Activated CD4-positive, alpha-beta T cell treated with anti-CD3 and anti-CD28 coated beads, Interleukin-2, amount 50 U/mL, for 16 hours (primary cell): ENCODE data around the gene PML.

Source experiments
- DNase-seq: peaks from one replicate; pipeline ENCODE4 v3.0.0-alpha.2; 2020

The PML gene

GRCh38 chr15:73986776-73987056 is 7.8 kb upstream of the PML start:
- no peak for DNase-seq

GRCh38 chr15:73987250-73987649 is 7.3 kb upstream of the PML start:
- no peak for DNase-seq

GRCh38 chr15:73987681-73988444 is 6.7 kb upstream of the PML start:
- no peak for DNase-seq

- no peak for DNase-seq
Observed at GRCh38 chr15:73988445-73988969, 6.0 kb upstream of the PML start.

GRCh38 chr15:73989001-73989798 is 5.3 kb upstream of the PML start:
- DNase-seq, result no peak

- DNase-seq, result no peak
Observed at GRCh38 chr15:73990250-73991005, 4.1 kb upstream of the PML start.

GRCh38 chr15:73991260-73991659 is 3.3 kb upstream of the PML start:
- DNase-seq, result no peak

DNA sequence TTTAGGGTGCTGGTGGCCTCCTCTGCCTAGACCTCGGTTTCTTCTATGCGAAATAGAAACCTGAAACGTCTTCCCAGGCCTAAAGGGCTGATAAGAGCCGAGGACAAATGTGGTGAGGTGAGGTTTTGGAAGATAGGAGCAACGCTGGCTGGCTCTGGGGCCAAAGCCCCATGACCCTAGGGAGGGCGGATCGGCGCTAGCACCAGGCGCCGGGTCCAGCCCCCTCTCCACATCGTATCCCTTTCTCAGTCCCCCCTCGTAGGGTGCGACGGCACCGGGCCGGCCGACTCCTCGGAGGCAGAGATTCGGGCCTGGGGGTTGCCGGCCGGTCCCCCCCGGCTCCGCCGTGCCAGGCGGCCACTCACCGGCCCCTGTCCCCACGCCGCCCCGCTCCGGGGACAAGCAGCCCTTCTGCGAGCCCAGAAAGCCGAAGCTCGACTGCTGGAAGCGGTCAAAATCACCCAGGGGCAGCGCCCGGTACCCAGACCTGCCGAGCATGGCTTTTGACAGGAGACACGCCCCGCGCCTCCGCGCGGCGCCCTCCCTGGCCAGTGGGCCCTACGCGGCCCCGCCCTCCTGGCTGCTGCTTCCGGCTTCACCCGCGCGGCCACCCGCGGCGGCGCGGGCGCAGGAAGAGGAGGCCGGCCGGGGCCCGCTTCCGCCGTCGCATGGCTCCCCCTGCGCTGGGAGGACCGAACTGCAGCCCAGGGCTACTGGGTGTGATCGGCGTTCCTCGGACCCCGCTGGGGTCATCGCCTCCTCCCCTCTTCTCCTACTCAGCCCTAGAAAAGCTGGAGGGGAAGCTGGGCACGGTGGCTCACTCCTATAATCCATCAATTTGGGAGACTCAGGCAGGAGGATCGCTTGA is 2.6 kb upstream of the PML start, which contains the start of gene STOML1:
TSS of gene STOML1 (minus strand) at position 570 of the 868 bp plus-strand sequence. CDS start at position 498, 72 bp downstream.
- DNase-seq, result peak; percentile 95

DNA sequence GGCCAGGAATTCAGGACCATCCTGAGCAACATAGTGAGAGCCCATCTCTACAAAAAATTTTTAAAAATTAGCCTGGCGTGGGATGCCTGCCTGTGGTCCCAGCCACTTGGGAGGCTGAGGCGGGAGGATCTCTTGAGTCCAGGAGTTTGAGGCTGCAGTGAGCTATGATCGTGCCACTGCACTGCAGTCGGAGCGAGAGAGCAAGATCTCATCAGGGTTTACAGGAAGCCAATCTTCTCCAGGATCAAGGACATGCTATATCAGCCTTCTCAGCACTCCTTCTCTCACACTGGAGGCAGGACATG is 2.0 kb upstream of the PML start:
- DNase-seq, result no peak

DNA sequence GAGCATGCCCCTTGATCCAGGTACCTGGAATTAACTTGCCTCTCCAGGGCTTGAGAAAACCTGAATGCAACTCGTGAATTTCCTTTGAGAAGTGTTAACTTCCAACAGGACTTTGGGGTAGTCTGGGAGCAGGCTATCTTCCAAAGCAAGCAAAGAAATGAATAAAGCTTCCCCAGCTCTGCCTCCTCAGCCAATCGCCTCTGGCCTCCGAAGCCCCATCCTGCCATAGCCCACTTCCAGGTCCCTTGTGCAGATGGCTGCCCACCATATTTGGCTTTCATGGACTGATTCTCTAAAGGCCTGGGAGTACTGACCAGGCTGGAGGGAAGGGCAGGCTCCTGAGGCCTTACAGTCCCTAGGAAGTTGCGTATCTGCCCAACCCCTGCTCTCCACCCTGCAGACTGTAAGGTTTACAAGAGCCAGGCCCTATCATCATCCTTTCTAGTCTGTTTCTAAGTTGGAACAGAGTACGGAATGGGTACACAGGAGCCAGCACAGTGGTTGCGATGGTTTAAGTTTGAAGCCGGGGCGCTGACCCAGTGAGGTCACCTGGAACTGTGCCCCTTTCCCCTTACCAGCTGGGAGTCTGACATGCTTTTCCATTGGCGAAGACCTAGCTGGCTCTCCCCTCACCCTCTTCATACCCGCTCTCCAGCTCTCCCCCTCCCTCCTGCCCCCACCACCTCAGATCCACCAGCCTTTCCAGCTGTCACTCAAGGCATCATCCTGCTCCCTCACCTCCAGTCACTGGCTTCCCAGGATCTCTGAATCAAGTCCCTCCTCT is 1.1 kb upstream of the PML start:
- no peak for DNase-seq

DNA sequence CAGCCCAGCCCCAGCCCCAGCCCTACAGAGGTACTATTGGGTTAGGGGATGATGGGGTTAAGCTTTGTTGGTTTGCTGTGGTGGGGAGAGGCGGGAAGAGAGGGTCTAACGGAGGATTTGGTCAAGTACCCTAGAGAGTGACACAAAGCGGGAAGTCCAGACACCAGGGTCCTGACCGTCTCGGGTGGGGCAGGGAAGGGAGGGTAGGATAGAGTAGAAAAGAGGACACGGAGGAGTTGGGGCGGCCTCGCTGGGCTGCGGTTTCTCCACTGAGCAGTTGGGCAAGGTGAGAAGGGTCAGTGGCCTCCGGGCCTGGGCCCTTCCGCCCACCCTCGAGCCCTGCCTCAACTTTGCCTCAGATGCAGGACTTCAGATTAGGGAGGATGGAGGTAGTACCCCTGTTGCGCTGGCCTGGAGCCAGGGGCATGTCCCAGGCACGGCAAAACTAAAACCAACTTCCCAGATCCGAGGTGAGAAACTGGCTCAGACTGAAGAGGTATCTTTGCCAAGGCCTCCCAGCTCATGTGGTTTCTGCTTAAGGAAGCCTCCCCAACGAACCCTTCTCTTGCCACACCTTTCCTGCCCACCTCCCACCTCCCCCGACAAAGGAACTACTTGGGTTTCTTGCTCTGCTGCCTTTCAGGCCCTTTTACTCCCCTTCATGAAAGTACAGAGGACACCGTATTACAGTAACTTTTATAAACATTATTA is 551 bp downstream of the PML start:
- no peak for DNase-seq

DNA sequence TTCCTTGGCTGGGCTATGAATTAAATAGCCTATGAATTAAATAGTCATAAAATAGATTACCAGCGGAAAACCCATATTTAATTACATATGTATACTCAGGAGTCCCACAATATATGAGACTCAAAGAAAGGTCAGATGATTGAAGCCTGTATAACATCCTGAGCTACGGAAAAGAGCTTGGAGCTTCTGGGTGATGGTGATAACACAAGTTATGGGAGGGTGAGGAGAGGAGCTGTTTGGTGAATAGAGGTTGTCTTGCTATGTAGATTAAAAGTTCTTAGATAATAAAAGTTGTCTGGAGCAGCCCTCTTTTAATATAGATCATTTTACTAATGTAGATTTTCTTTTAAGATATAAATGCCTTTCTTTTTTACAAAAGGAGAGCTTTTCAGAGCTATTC is 1.8 kb downstream of the PML start:
- DNase-seq, result no peak

DNA sequence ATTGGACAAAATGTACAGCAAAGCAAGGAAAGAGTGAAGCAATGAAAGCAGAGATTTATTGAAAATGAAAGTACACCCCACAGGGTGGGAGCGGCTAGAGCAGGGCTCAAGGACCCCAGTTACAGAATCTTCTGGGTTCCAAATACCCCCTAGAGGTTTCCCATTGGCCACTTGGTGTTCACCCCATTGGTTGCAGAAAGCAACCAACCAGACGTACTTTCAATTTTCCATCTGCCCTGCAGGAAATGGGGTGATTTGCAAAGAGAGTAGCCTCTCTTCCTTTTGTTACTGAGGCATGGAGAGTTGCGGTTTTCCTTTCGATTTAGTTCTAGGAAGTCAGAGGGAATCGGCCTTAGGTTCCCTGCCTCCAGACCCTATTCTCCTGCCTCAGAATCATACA is 2.4 kb downstream of the PML start:
- DNase-seq, result peak; percentile 80

- DNase-seq, result no peak
Observed at GRCh38 chr15:73997986-73998385, 3.5 kb downstream of the PML start.

- DNase-seq, result peak; percentile 65
Observed at GRCh38 chr15:74006774-74007639, 12.5 kb downstream of the PML start.

DNA sequence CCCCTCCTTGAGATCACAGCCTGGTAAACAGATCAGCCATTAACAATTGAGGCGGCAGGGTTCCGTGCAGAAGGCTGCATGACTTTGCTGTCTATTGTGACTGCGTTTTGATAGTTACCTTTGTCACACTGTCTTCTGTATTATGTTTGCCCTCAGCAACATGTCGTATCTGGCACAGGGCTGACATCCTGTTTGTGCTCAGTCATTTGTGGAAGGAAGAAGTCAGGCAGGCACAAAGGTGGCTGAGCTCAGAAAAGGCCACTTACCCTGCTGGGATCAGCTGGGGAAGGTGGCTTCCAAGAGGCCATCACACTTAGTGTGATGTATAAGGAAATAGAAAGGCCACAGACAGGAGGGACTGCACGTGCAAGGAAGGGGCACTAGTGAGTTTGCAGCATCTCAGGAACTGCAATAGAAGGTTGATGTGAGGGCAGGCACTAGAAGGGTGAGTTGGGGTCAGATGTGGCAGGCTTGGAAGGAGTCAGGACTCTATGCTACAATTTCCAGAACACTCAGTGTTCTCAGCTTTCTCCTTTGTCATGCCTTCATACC is 13.4 kb downstream of the PML start:
- DNase-seq, result peak; percentile 80

DNA sequence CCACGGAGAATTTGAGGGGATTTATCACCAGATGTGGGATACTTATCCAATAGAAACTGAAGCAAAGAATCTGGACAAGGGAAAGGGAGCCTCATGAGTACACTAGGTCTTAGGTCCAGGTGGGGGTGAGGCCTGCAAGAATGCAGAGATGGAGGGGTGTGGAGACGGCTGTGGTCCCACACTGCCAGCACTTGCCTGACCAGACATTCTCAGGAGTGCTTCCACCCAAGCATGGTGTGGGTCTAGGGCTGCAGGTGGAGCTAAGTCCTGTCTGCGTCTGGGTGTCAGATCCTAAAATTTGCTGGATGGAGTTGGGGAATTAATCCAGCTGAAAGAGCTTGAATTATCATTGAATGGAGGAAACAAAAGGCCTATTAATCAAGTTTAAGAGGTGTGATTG is 14.4 kb downstream of the PML start:
- no peak for DNase-seq

DNA sequence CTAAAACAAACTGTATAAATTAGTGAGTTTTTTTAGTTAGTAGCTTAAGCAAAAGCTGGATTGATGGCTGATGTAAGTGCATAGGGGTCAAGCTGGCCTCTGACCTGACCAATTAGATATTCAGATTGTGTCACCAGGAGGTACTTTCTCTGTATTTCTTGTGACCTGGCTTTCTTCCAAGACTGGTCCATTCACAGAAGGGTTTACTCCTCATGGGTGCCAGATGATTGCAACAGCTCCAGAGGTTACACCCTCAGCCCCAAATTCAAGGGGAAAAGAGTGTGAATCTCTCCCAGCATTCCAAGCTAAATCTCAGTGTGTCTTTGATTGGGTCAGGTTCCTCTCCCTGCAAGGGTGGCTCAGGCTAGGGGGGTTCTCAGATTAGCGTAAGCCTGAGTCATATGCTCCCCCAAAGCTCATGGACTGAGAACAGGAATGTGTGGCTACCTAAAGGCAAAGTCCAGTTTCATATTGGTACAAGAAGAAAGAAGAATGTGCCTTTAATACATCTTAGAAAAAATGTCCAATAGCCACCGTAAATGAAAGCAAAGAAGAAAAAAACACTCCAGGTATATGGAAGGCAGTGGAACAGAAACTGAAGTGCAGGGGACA is 16.5 kb downstream of the PML start:
- DNase-seq, result no peak

DNA sequence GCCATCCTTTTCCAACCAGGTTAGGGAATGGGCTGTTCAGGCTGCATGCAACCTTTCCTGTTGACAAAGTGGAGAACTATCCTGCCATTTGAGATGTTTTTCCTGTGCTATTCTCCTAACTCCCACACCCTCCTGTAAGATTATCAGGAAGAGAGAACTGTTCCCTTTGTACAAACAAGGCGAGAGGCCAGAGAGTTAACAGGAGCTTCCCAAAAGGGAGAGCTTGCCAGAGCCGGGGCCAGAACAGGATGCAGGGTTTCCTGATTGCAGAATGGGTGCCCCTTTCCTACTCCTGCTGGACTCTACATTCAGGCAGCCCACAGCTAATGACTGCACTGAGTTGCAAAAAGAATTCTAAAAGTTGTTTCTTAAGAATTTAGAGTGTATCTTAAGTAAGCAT is 17.1 kb downstream of the PML start:
- DNase-seq, result no peak
